ENCODE data around the gene PTK7. TPM values are rescaled to one million over a fixed set of nuclear protein-coding genes. Genes with fewer than 3 reads are reported as not detected.

Gene PTK7
- total RNA-seq, 1 experiment from 2014 or later = 19.7 TPM

- no peak for DNase-seq (ENCODE audit: low read depth, low spot score)
- in situ Hi-C loops (cut with HindIII; ENCODE audit: low pct_unique_long_range_greater_than_20kb, low sequenced_read_pairs) = no loop called here
Measured at GRCh38 chr6:43146709-43147688, 70.9 kb downstream of the PTK7 start.

GRCh38 chr6:43147691-43148477 lies 71.8 kb downstream of the PTK7 start:
- no peak for DNase-seq (ENCODE audit: low read depth, low spot score)
- in situ Hi-C loops (cut with HindIII; ENCODE audit: low pct_unique_long_range_greater_than_20kb, low sequenced_read_pairs) = no loop called here

- in situ Hi-C loops (cut with HindIII; ENCODE audit: low pct_unique_long_range_greater_than_20kb, low sequenced_read_pairs) = no loop called here
- no peak for DNase-seq (ENCODE audit: low read depth, low spot score)
Measured at GRCh38 chr6:43149265-43149664, 73.2 kb downstream of the PTK7 start.

- in situ Hi-C loops (cut with HindIII; ENCODE audit: low pct_unique_long_range_greater_than_20kb, low sequenced_read_pairs) = no loop called here
- peak; percentile 76 for DNase-seq (ENCODE audit: low read depth, low spot score)
Measured at GRCh38 chr6:43150051-43150751, 74.1 kb downstream of the PTK7 start.

- no peak for DNase-seq (ENCODE audit: low read depth, low spot score)
- in situ Hi-C loops (cut with HindIII; ENCODE audit: low pct_unique_long_range_greater_than_20kb, low sequenced_read_pairs) = no loop called here
Measured at GRCh38 chr6:43159599-43159998, 83.5 kb downstream of the PTK7 start.

- in situ Hi-C loops (cut with HindIII; ENCODE audit: low pct_unique_long_range_greater_than_20kb, low sequenced_read_pairs) = no loop called here
- DNase-seq (ENCODE audit: low read depth, low spot score) = no peak
Measured at GRCh38 chr6:43163899-43164298, 87.8 kb downstream of the PTK7 start.

- in situ Hi-C loops (cut with HindIII; ENCODE audit: low pct_unique_long_range_greater_than_20kb, low sequenced_read_pairs) = no loop called here
- DNase-seq (ENCODE audit: low read depth, low spot score) = peak; percentile 81
Measured at GRCh38 chr6:43170417-43170930, 94.4 kb downstream of the PTK7 start.

- in situ Hi-C loops (cut with HindIII; ENCODE audit: low pct_unique_long_range_greater_than_20kb, low sequenced_read_pairs) = no loop called here
- peak; percentile 98 for DNase-seq (ENCODE audit: low read depth, low spot score)
Measured at GRCh38 chr6:43170931-43171706, 95.0 kb downstream of the PTK7 start, which contains the start of gene SRF. TSS of gene SRF (plus strand) at chr6:43171269. CDS start at chr6:43171657, 388 bp downstream.

GRCh38 chr6:43171707-43172103 lies 95.6 kb downstream of the PTK7 start:
- in situ Hi-C loops (cut with HindIII; ENCODE audit: low pct_unique_long_range_greater_than_20kb, low sequenced_read_pairs) = no loop called here
- no peak for DNase-seq (ENCODE audit: low read depth, low spot score)

- DNase-seq (ENCODE audit: low read depth, low spot score) = peak; percentile 10
- in situ Hi-C loops (cut with HindIII; ENCODE audit: low pct_unique_long_range_greater_than_20kb, low sequenced_read_pairs) = no loop called here
Measured at GRCh38 chr6:43172104-43173007, 96.2 kb downstream of the PTK7 start.

- no peak for DNase-seq (ENCODE audit: low read depth, low spot score)
Measured at GRCh38 chr6:43173591-43174262, 97.6 kb downstream of the PTK7 start.

GRCh38 chr6:43174263-43175112 lies 98.4 kb downstream of the PTK7 start:
- DNase-seq (ENCODE audit: low read depth, low spot score) = peak; percentile 98
- in situ Hi-C loops (cut with HindIII; ENCODE audit: low pct_unique_long_range_greater_than_20kb, low sequenced_read_pairs) = no loop called here

More at GRCh38 chr6:43173591-43174262, 97.6 kb downstream of the PTK7 start:
- in situ Hi-C loops (cut with HindIII; ENCODE audit: low pct_unique_long_range_greater_than_20kb, low sequenced_read_pairs) = no loop called here

GRCh38 chr6:43175676-43176422 lies 99.7 kb downstream of the PTK7 start:
- in situ Hi-C loops (cut with HindIII; ENCODE audit: low pct_unique_long_range_greater_than_20kb, low sequenced_read_pairs) = no loop called here
- DNase-seq (ENCODE audit: low read depth, low spot score) = no peak

GRCh38 chr6:43176423-43176786 lies 100.3 kb downstream of the PTK7 start:
- in situ Hi-C loops (cut with HindIII; ENCODE audit: low pct_unique_long_range_greater_than_20kb, low sequenced_read_pairs) = no loop called here
- DNase-seq (ENCODE audit: low read depth, low spot score) = no peak

Measured in SK-MEL-5 (cell line).